ENCODE data around the gene NOXO1. TPM values are rescaled to one million over a fixed set of nuclear protein-coding genes. Genes with fewer than 3 reads are reported as not detected.

NOXO1 gene
- total and polyA plus RNA-seq, 8 donors: 0.35 to 1.6 (median 0.58) TPM; not detected in 1

GRCh38 chr16:1953734-1954133 lies 27.5 kb downstream of the NOXO1 start:
- DNase-seq: no peak
- peak in 3 of 4 donors; percentile 21 to 48 (median 38) for ATAC-seq
- TF ChIP-seq, protein P1, sequence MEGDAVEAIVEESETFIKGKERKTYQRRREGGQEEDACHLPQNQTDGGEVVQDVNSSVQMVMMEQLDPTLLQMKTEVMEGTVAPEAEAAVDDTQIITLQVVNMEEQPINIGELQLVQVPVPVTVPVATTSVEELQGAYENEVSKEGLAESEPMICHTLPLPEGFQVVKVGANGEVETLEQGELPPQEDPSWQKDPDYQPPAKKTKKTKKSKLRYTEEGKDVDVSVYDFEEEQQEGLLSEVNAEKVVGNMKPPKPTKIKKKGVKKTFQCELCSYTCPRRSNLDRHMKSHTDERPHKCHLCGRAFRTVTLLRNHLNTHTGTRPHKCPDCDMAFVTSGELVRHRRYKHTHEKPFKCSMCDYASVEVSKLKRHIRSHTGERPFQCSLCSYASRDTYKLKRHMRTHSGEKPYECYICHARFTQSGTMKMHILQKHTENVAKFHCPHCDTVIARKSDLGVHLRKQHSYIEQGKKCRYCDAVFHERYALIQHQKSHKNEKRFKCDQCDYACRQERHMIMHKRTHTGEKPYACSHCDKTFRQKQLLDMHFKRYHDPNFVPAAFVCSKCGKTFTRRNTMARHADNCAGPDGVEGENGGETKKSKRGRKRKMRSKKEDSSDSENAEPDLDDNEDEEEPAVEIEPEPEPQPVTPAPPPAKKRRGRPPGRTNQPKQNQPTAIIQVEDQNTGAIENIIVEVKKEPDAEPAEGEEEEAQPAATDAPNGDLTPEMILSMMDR (IDR thresholded peaks at IDR 0.05): no peak
- H3K27ac ChIP-seq: peak overlapping the region in 3 of 4 donors; percentile 16 to 57 (median 26)
- no peaks in the 10 kb centered on the region for H3K9me3 ChIP-seq
- H3K4me3 ChIP-seq: peak overlapping the region in 2 of 4 donors; percentile 17 to 49
- FAIRE-seq: no peak
- no peaks in the 10 kb centered on the region for H3K27me3 ChIP-seq
- intact Hi-C loops (cut with DNase I): no loop called here
- H3K4me1 ChIP-seq: peaks cover 0 to 8% (median 0%) of the 10 kb centered on the region in 3 donors
- H3K36me3 ChIP-seq: no peaks in the 10 kb centered on the region
- 80 to 95% methylated on average over 22 of the region's 22 CpGs for WGBS, 2 donors

DNA sequence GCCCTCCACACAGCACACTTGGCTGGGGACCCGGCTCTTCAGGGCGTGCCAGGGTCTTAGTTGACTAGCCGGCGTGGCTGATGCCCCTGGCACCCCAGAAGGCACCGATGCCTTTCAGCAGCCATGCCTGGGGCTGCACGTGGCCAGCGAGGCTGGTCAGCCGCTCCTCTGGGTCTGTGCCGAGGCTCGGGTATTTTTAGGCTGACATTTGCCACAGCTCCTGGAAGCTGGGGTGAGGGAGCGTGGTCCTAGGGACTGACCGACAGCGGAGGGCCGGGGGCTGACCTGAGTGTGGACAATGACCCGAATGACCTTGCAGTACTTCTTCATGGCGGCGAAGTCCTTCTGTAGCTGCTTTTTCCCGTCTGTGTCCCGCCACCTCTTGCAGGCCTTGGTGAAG lies 30.7 kb downstream of the NOXO1 start:
- 88 to 90% methylated on average over 19 of the region's 19 CpGs for WGBS, 2 donors
- FAIRE-seq: no peak
- TF ChIP-seq, protein P1 (IDR thresholded peaks at IDR 0.05): no peak
- Histone ChIP-seq H3K27me3 (no peaks in the 10 kb centered on the region), H3K36me3 (no peaks in the 10 kb centered on the region), H3K27ac (no peak overlapping the region), H3K4me1 (peaks cover 0 to 7% (median 0%) of the 10 kb centered on the region in 3 donors), H3K9me3 (no peaks in the 10 kb centered on the region), H3K4me3 (no peak overlapping the region)
- no peak for ATAC-seq
- intact Hi-C loops (cut with DNase I): no loop called here
- DNase-seq: no peak

GRCh38 chr16:1950047-1950446 lies 31.2 kb downstream of the NOXO1 start:
- Histone ChIP-seq H3K36me3 (no peaks in the 10 kb centered on the region), H3K4me3 (no peak overlapping the region), H3K4me1 (peaks cover 0 to 7% (median 0%) of the 10 kb centered on the region in 3 donors), H3K27ac (no peak overlapping the region), H3K27me3 (no peaks in the 10 kb centered on the region), H3K9me3 (no peaks in the 10 kb centered on the region)
- WGBS, 2 donors: 78 to 80% methylated on average over 6 to 7 of the region's 7 CpGs
- ATAC-seq: no peak
- no peak for FAIRE-seq
- intact Hi-C loops (cut with DNase I): no loop called here
- TF ChIP-seq, protein P1 (IDR thresholded peaks at IDR 0.05): no peak
- peak in 1 of 6 donors; percentile 13 for DNase-seq

- H3K27ac ChIP-seq: no peak overlapping the region
- 92 to 94% methylated on average over 10 to 11 of the region's 11 CpGs for WGBS, 2 donors
- no peak overlapping the region for H3K4me3 ChIP-seq
- intact Hi-C loops (cut with DNase I): no loop called here
- TF ChIP-seq, protein P1 (IDR thresholded peaks at IDR 0.05): no peak
- H3K27me3 ChIP-seq: no peaks in the 10 kb centered on the region
- H3K4me1 ChIP-seq: peaks cover 0 to 5% (median 0%) of the 10 kb centered on the region in 3 donors
- no peaks in the 10 kb centered on the region for H3K9me3 ChIP-seq
- ATAC-seq (no peak), FAIRE-seq (no peak), DNase-seq (no peak)
- H3K36me3 ChIP-seq: no peaks in the 10 kb centered on the region
Measured at GRCh38 chr16:1949507-1949906, 31.8 kb downstream of the NOXO1 start.

DNA sequence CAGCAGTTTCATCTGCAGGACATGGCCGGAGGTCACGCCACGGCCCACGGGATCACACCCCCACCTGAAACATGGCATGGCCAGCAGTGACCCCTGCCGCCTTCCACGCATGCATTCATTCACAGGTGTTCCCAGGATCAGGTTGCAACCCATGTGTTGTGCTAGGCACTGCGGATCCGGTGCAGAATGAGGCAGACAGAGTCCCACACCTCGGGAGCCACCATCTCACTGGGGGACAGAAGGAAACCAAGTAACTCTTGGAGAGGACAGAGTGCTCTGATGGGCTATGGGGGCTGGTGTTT lies 33.9 kb downstream of the NOXO1 start:
- WGBS, 2 donors: 89 to 90% methylated on average over 9 of the region's 9 CpGs
- H3K36me3 ChIP-seq: no peaks in the 10 kb centered on the region
- H3K4me3 ChIP-seq: no peak overlapping the region
- FAIRE-seq: no peak
- no peak for ATAC-seq
- TF ChIP-seq, protein P1 (IDR thresholded peaks at IDR 0.05): no peak
- intact Hi-C loops (cut with DNase I): no loop called here
- no peak overlapping the region for H3K27ac ChIP-seq
- no peak for DNase-seq
- no peaks in the 10 kb centered on the region for H3K27me3 ChIP-seq
- H3K9me3 ChIP-seq: no peaks in the 10 kb centered on the region
- no peaks in the 10 kb centered on the region for H3K4me1 ChIP-seq

Measured in pancreas (tissue), 10 donors.